Daoy (cell line): ENCODE results near the gene RSPRY1. TPM values are rescaled to one million over a fixed set of nuclear protein-coding genes. Genes with fewer than 3 reads are reported as not detected.

ENCODE experiments used
- DNase-seq: peaks from one replicate; pipeline ENCODE4 v3.0.0-alpha.2; 2015; ENCODE audit warnings: low read depth
- total RNA-seq: library from RNA; depleted of rRNA; stranded (reverse); fragments of >200 nt; shearing (Covaris generic); gene quantifications from 2 replicates; pipeline ENCODE4 v1.2.3, GENCODE V29; 2014

RSPRY1 gene
- total RNA-seq, 1 experiment from 2014 or later: 32.2 TPM

DNA sequence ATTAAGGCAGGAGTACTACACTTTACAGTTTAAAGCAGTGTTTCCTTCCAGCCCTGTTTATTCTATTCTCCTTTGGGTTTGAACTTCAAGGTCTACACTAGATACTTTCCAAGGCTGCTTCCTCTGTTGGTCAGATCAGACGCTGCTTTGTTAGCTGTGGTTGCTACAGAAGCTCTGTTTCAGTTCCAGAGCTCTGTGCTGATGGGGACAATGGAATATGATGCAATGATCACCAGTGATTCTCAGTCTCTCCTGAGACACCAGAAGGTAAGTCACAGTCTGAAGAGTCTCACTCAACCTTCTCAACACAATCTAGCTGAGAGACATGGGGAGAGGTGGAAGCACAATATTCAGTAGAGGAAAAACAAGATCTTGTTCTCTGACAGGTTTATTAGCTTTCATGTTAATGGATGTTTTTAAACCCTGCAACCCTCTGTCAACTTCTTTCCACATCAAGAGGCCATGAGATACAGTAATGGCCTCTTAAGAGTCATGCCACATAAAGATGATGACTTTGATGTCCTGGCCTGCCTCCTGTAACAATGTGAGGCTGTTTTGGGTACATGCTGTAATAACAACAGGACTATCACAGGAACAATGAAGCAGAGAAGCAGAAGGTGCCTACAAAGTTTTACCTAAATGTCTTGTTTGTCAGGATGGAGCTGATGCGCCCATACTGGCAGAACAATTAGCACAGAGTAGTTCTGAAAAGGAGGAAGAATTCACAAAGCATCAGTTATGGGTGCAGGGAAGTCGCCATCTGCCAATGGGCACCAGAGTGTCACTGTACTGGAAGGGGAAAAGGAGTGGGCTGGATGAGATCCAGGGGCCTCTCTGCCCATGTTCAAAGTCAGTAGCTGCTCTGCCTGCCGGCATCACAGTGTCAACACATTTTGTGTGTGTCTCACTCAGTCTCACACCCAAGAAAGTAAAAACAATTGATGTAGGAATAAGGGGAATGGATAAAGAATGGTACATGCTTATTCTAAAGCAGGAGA, 33.7 kb upstream of the RSPRY1 start:
- DNase-seq: no peak

DNA sequence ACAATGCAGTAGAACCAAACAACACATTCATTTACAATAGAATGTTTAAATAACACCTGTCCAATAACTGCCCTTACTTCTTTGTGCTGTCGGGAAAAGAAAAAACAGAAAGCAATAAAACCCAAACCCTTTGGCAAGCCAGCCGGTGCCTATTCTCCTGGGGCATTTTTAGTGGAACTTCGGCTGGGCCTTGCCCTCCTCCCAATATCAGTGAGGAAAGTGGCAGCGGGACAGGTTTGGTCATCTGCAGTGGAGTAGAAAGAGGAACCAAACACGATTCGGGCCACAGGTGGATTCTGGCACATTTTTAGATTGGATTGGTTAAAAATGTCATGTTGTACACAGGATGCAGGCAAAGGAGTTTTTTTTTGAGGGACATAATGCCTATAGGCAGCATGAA, 32.3 kb upstream of the RSPRY1 start:
- DNase-seq: no peak

DNA sequence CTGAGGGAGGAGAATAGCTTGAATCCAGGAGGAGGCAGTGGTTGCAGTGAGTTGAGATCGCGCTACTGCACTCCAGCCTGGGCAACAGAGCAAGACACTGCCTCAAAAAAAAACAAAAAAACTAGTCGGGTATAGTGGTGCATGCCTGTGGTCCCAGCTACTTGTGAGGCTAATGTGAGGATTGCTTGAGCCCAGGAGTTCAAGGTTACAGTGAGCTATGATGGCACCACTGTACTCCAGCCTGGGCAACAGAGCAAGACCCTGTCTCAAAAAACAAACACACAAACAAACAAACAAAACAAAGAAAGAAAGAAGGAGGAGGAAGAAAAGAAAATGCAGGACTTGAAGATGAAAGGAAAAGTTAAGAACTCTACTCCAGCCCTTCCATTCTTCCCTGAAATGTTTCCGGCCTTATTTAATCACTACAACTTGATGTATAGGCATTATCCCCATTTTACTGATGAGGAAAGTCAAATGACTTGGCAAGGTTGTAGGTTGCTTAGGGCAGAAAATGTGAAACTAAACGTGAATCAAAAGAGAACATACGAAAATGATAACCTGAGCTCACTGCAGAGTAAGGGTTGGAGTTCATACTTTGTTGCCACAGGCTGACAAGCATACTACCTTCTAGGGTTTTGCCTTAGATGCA, 30.3 kb upstream of the RSPRY1 start:
- DNase-seq: no peak

DNA sequence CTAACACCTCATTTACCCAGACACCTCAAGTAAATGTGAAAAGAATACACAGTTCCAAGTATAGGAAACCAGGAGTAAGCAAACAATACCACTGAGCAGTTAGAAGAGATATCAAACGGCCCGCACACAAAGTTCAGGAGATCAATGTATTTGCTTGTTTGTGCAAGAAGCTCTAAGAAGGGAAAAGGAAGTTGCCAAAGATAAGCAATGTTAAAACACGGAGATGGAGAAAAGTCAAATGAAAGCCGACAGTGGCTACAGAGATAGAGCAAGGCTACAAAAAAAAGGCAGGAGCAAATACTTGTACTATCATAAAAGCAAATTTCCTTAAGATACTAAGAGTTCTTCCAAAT, 29.8 kb upstream of the RSPRY1 start:
- no peak for DNase-seq

DNA sequence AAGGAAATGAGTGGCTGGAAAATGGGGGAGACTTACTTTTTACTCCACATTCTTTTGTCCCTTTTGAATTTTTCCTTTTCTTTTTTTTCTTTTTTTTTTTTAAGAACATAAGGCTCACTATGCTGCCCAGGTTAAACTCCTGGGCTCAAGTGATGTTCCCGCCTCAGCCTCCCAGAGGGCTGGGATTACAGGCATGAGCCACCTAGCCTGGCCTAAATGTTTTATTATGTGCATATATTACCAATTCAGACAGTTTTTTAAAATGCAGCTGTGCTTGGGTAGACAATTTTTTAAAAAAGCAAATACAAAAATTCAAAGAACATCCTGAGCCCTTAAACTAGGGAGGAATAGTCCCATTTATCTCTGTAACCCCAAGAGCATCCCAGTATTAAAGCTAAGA, 28.6 kb upstream of the RSPRY1 start:
- no peak for DNase-seq

DNA sequence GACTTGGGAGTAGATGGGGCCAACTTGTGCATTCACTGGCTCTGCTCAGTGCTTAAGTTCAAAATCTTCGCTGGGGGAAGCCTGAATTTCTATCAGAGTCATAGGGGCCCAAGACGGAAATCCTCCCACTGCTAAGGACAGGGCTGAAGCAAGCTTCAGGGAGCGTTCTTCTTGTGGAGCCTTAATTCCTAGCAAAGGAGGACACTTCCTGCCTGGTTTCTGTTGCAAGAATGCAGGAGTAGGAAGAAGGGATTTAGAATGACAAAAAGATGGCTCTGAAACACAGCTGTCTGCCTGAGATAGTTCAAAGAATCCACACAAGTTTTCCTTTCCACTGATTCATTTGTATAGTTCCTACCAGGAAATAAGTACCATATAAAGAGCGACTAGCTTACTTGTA, 26.7 kb upstream of the RSPRY1 start:
- DNase-seq: no peak

DNA sequence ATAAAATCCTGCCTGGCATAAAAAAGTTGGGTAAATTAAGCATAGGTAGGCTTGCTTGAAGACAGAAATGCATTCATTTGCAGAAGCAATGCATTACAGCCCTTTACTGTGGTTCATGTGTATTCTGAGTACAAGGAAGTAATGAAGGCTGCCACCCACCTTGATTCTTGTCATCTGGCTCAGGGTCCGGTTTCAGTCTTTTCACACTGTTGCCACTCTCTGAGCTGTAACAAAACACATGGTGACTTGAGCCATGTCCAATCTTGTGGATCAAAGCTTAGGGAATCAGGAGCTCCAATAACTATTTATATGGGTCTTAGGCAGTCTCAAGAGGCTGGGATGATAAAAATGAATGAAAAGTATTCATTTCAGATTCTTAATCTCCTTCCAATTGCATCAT, 22.3 kb upstream of the RSPRY1 start:
- DNase-seq: no peak

DNA sequence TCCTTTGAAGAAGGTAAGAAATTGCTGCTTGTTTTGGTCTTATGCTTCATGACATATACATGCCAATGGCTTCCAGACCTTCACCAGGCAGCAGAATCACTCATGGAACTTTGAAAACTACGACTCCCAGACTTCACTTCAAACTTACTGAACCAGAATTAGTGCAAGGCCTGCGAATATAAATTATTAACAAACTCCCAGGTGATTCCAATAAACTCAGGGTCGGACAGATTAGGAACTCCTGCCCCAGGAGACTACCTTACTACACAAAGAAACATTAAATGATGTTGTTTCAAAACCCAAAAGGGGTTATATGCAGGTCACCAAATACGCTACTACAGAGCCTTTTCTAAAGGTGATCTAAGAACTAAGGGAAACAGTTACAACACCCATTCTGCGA, 20.6 kb upstream of the RSPRY1 start:
- DNase-seq: no peak

DNA sequence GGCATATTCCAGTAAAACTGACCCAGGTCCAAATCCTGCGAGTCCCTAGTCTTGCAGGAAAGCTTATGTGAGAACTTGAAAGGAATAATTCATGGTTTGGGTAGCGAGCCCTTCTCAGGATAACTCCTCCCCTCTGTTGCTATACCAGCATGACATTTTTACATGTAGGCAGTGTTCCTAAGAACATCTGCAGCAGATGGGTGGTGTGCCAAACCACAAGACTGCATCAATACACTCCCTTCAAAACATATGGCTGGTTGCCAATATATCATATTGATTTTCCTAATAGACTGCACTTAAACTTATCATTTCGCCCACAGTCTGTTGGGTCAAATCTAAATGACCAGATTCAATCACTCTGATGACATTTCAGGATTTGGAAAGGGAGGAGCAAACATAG, 20.2 kb upstream of the RSPRY1 start:
- DNase-seq: no peak

DNA sequence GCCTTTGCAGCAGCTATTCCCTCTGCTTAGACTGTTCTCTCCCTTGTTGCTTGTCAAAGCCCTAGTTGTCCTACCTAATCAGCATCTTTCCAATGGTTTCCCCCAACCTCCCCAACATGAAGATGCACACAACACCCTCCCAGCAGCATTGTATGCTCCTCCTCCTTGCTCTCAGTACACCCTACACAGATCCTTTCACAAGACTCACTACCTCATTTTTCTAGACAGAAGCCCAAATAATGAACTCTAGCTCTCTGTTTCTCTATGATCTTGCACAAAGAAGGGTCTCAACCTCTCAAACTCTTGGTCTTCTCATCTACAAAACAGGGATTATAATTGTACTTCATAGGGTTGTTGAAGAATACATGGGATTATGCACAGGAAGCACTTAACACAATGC, 19.7 kb upstream of the RSPRY1 start:
- no peak for DNase-seq

DNA sequence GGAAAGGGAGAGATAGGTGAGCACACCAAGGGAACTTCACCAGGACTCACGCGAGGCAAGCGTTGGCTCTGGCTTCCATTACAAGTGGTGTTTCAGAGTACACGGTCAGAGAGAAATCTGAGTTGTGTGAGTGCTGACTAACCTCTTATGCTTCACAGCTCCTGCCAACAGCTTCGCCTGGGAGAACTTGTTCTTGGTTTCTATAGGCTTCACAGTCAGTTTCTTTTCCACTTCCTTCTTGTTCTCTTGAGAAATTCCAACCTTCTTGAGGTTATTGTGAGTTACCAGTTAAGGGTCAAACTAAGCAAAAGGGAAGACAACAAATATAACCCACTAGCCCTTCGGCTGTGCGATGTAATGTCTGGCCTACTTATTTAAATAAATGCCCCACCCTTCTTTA, 19.2 kb upstream of the RSPRY1 start:
- no peak for DNase-seq

DNA sequence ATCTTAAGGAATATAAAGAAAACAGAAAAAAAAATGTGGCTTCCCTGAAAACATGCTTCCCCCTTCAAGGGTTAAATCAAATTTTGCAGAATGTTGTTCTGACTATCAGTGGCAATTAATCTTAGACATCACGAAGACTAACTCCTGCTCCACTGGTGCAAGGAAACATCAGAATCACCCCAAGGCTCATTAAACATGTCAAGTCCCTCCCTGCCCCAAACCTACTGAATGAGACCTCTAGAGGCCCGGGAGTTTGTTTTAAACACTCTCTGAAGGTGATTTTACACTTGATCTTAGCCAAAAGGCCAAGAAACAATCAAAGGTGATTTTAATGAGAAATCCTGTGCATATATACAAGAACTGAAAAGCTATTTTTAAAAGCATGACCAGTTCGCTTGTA, 18.6 kb upstream of the RSPRY1 start:
- no peak for DNase-seq

DNA sequence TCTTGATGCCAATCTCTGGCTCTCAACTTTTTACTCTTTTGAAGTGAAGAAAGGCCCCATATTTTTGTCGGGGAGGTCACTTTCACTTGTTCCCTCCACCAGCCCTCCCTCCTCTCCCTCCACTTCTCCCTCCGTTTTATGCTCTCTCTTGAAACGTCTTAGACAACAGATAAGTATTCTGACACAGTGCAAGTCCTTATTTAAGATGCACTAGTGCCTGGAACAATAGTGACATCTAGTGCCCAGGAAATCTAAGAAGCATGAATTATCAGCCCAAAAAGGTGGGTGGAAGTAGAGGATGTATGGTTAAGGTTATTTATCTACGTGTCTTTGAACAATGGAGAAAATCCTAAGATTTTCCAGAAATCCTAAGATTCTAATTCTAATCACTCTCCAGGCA, 18.2 kb upstream of the RSPRY1 start:
- DNase-seq: peak; percentile 23

DNA sequence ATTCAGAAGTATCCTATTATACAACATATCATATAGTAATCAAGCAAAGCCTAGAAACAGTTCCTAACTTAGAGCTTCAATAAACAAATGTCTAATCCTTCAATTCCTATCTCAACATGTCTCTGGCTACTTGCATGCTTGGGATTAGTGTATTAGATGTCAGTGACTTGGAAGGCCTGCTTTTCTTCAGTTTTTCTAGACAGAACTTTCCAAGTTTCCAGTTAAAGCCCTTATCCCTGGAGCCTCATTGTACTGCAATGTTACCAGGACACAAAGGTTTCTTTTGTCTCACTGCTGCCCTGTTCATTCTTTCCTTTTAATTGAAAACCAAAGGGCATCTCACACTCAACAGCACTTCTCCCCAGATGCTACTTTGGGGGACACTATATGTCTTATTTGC, 16.8 kb upstream of the RSPRY1 start:
- DNase-seq: no peak

DNA sequence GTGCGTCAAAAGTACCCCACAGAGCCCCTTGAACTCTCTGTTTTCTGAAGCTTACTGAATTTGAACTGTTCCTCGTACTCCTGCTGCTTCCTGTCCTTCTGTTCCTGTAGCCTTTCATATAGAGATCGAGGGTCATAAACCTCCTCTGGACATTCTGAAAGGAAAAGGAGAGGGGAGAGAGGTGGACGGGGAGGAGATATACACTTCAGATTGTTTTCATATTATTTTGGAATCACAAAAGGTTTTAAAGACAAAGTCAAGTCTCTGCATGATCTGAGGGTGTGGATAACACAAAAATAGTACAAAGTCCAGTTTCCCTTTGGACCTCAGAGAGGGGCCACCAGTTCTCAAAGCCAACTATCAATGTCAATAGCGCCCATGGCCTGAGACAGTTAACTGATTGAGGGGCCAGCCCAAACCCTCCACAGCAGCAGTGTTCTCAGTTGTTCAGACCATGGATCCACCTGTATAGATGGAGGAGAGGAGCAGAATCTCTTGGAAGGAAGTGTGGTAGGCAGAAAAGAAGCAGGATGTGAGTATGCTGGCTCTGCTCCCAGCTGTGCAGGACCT, 13.3 kb upstream of the RSPRY1 start:
- DNase-seq: no peak

DNA sequence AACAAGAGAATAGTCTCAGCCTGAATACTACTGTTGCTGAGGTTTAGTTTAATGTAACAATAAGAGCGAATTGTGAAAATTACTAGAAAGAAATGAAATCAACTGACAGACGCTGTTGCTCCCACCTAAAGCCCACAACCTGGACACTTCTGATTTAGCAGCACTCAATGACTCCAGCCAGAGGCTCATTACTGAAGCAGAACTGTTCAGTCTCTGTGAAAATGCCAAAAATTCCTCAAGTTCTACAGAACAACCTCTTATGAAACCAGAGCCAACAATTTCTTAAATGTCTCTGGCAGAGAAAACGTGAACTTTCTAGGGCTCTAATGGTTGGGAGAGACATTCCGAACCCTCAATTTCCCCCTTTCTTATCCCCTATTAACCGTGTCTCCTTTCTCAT, 10.2 kb upstream of the RSPRY1 start:
- no peak for DNase-seq

DNA sequence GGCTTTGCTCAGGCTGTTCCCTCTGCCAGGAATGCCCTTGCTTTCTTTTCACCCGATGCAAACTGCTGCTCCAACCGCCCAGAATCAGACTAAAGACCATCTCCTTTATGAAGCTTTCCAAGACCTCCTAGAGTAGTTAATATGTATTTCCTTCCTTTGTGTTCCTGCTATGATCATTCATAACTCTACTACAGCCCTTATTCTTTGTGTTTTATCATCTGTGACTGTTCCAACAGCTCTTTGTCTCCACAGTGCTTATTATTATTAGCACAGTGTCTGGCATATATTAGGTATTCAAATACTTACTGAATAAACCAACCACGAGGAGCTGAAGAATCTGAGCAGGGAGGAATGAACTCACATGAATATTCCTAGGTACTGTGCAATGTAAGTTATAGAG, 7.9 kb upstream of the RSPRY1 start:
- DNase-seq: no peak

DNA sequence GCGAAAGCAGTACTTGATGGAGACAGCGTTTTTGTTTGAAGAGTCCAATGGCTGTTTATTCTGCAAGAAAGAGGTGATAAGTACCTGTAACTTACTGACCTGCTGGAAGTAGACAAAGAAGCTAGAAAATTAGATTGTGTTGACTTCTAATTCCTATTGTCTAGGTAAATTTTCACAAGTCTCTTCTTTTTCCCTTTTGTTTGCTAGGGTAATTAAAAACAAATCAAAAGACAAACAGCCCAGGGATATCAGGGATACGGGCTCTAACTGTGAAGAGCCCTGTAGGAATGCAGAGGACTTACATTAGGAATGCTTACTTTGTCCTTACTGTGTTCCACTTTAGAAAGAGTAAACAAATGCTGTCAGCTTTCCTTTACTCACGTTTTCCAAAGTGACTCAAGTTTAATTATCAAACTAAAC, 7.3 kb upstream of the RSPRY1 start:
- no peak for DNase-seq

DNA sequence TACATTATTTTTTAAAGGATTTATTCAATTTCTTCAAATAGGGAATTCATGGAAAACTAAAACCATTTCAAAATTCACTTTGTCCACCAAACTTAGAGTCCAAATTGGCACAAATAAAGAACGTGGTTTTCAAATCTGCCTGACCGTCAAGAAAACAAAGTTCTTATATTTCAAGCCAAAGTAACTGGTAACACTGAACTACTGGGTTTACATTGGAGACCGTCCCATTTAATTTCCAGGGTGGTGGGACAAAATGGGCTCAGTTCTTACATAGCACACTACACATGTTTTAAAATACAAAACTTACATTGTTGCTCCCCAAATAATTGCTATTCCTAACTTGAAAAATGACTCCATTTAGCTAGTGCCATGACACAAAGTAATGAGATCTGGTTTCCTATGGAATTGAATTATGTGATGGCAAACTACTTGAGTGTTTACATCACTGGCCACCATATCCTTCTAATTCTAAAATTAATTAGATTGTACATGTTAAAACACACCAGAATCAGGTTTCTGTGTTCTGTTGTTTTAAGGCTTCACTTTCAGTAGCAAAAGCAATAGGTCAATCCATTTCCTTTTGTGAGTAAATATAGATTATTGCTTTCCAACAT, 6.8 kb upstream of the RSPRY1 start:
- no peak for DNase-seq

DNA sequence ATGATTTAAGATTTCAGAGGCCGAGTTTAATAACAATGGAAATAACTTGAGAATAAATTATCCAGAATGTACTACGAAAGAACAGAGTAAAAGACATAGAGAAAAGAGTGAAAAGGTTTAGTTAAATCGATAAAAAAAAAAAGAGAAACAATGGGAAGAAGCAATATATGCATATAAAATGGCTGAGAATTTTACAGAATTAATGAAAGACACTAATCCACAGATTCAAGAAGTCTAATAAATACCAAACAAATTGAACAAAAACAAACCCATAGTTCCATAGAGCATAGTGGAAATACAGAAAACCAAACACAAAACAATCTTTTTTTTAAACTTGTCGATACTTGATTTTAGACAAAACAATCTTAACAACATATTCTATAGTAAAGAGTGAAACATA, 2.0 kb upstream of the RSPRY1 start:
- DNase-seq: no peak

DNA sequence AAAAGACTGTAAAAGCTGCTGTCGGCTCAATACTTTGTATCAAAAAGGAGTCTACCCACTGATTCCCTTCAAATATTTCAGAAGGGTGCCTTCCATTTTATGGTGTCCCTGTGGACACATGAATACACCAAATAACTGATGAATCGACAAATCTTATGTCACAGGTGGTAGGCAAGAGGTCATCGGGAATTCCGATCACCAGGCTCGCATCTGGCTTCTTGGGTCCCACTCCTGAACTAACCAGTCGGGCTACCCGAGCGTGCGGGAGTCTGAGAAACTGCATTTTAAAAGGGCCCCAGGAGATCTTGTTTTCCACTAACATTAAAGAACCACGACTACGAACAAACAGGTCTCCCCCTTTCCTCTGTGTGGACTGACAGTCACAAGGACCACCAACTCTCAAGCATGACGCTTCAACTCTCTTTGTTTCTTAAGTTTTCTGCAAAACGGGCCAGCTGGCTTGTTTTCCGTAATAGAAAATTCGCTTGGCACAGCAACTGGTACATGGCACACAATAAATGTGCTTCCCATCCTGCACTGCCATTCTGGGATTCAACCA, 1.2 kb upstream of the RSPRY1 start:
- no peak for DNase-seq

DNA sequence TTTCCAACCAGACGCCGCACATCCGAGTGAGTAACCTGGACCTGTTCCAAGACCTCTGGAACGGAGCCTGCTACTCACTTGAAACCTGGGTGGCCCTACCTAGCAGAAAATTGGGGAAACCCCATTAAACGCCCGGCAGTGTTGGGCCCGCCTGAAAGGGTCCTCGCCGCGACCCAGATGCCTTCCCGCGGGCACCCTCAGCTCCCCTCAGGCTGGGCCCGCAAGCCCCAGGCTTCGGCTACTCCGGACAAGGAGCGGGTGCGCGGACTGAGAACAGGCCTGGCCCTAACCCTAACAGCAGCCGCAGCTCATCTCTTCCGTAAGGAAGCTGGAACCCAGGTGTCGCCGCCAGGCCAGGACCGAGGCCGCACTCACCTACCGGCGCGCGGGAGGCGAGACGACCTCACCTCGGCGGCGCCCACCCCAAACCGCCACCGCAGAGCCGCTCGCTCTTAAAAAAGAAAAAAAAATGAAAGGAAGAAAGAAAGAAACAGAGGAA, 634 bp upstream of the RSPRY1 start:
- peak; percentile 70 for DNase-seq
